A549 (cell line): ENCODE results near the gene HDGF.

ENCODE experiments used
- CTCF ChIP-seq: fragments of >200 bp; sonication (Bioruptor Twin); formaldehyde crosslinking; IDR thresholded peaks from 3 replicates; pipeline ENCODE4 v1.5.1; 2016
- EP300 ChIP-seq, 2 experiments: fragments of >200 bp; sonication (Bioruptor Twin); formaldehyde crosslinking; IDR thresholded peaks; 2 replicates in 1 of 2; 3 replicates in 1 of 2; pipeline ENCODE4 v1.6.1; 2016 to 2017
- ESRRA ChIP-seq: fragments of 150-350 bp; IDR thresholded peaks from 2 replicates; pipeline ENCODE4 v1.6.1; 2014; ENCODE audit warnings: mild to moderate bottlenecking, low read length, borderline replicate concordance
- FOSB ChIP-seq: fragments of 250-450 bp; sonication (Bioruptor Pico); IDR thresholded peaks from 2 replicates; pipeline ENCODE4 v1.5.0; 2020; ENCODE audit warnings: mild to moderate bottlenecking, moderate library complexity
- HDAC2 ChIP-seq: fragments of 200-600 bp; sonication (generic); IDR thresholded peaks from 2 replicates; pipeline ENCODE4 v1.6.1; 2016
- POLR2A ChIP-seq: IDR thresholded peaks from 2 replicates; pipeline ENCODE4 v1.6.1; 2012; ENCODE audit warnings: mild to moderate bottlenecking, low read length
- RFX5 ChIP-seq: fragments of 450-650 bp; IDR thresholded peaks from 2 replicates; pipeline ENCODE4 v1.7.1; 2014; ENCODE audit warnings: antibody characterized with exemption, mild to moderate bottlenecking, moderate library complexity
- TP53 ChIP-seq: fragments of 250-450 bp; sonication (Bioruptor Pico); IDR thresholded peaks from 2 replicates; pipeline ENCODE4 v1.5.0; 2021; ENCODE audit warnings: mild to moderate bottlenecking, moderate library complexity
- ZFP36 ChIP-seq: fragments of 450-650 bp; IDR thresholded peaks from 2 replicates; pipeline ENCODE4 v1.6.1; 2014; ENCODE audit warnings: borderline replicate concordance; ENCODE audit not compliant: partially characterized antibody

- no peak for TF ChIP-seq POLR2A
- no peak for TF ChIP-seq ZFP36
- TF ChIP-seq FOSB (CRISPR knock-in tag), result no peak
- no peak for TF ChIP-seq TP53 (CRISPR knock-in tag)
- no peak for TF ChIP-seq CTCF
- TF ChIP-seq ESRRA, result no peak
- TF ChIP-seq EP300 (IDR thresholded peaks at IDR 0.05), result no peak
- TF ChIP-seq HDAC2, result no peak
- TF ChIP-seq RFX5, result no peak
Observed at GRCh38 chr1:156772728-156773497, 21.4 kb upstream of the HDGF start.
